ENCODE data around the gene TMEM205.

TMEM205 gene

GRCh38 chr19:11346104-11346940 lies at the start of gene TMEM205, which contains the start of gene CCDC159:
Gene TMEM205, minus strand, starts transcription at chr19:11346268. Its CDS starts 649 bp downstream, at chr19:11345619.
Gene CCDC159, plus strand, starts transcription at chr19:11346519. Its CDS starts 88 bp downstream, at chr19:11346607.
- no peaks in the 10 kb centered on the region for H3K27me3 ChIP-seq
- peak in 8 of 11 experiments; percentile 48 to 90 (median 73); a peak in 13 of 22 replicates for TF ChIP-seq Cebpa-rat (IDR thresholded peaks at IDR 0.05)
- H3K4me1 ChIP-seq = peaks cover 38 to 55% (median 48%) of the 10 kb centered on the region in 10 experiments
- peaks cover 4 to 18% (median 9%) of the 10 kb centered on the region in 11 experiments; a peak in 19 of 22 replicates for H3K9me3 ChIP-seq (replicated peaks in 1 of 11)
- H3K36me3 ChIP-seq = peaks cover 4 to 29% (median 14%) of the 10 kb centered on the region in 11 experiments; a peak in 20 of 22 replicates
- H3K4me2 ChIP-seq = peak within 1 kb of the TSS; percentile 89 to 98 (median 96)
- H4K20me1 ChIP-seq = no peaks in the 10 kb centered on the region
- peak within 1 kb of the TSS; percentile 77 to 92 (median 88) for H3K9ac ChIP-seq
- H3K27ac ChIP-seq = peak within 1 kb of the TSS; percentile 60 to 93 (median 86); a peak in 21 of 22 replicates
- peak within 1 kb of the TSS; percentile 72 to 89 (median 80) for H3K4me3 ChIP-seq

- H3K9me3 ChIP-seq (replicated peaks in 1 of 11) = peaks cover 4 to 12% (median 10%) of the 10 kb centered on the region in 11 experiments; a peak in 19 of 22 replicates
- H3K9ac ChIP-seq = no peak overlapping the region
- H3K4me2 ChIP-seq = no peak overlapping the region
- no peak for TF ChIP-seq Cebpa-rat (IDR thresholded peaks at IDR 0.05)
- H3K27me3 ChIP-seq = no peaks in the 10 kb centered on the region
- no peaks in the 10 kb centered on the region for H3K36me3 ChIP-seq
- peaks cover 13 to 17% (median 15%) of the 10 kb centered on the region in 10 experiments for H3K4me1 ChIP-seq
- H3K27ac ChIP-seq = no peak overlapping the region
- no peaks in the 10 kb centered on the region for H4K20me1 ChIP-seq
- no peak overlapping the region for H3K4me3 ChIP-seq
Measured at GRCh38 chr19:11390933-11391680, 45.0 kb upstream of the TMEM205 start.

GRCh38 chr19:11390359-11390758 lies 44.3 kb upstream of the TMEM205 start:
- Histone ChIP-seq H3K36me3 (no peaks in the 10 kb centered on the region), H3K9me3 (replicated peaks in 1 of 11) (peaks cover 4 to 12% (median 10%) of the 10 kb centered on the region in 11 experiments; a peak in 19 of 22 replicates), H3K27ac (no peak overlapping the region), H3K4me1 (peaks cover 13 to 17% (median 15%) of the 10 kb centered on the region in 10 experiments), H4K20me1 (no peaks in the 10 kb centered on the region), H3K4me3 (no peak overlapping the region), H3K27me3 (no peaks in the 10 kb centered on the region), H3K4me2 (no peak overlapping the region), H3K9ac (no peak overlapping the region)
- no peak for TF ChIP-seq Cebpa-rat (IDR thresholded peaks at IDR 0.05)

GRCh38 chr19:11387162-11388034 lies 41.3 kb upstream of the TMEM205 start:
- Histone ChIP-seq H3K4me3 (no peak overlapping the region), H3K27ac (peak overlapping the region in 9 of 11 experiments; percentile 0 to 57 (median 38); a peak in 9 of 22 replicates), H3K27me3 (peaks cover 0 to 16% (median 8%) of the 10 kb centered on the region in 11 experiments; a peak in 11 of 22 replicates), H3K9me3 (replicated peaks in 1 of 11) (peaks cover 4 to 12% (median 10%) of the 10 kb centered on the region in 11 experiments; a peak in 19 of 22 replicates), H3K4me2 (peak overlapping the region; percentile 40 to 77 (median 71)), H3K9ac (peak overlapping the region in 6 of 11 experiments; percentile 11 to 56 (median 20); a peak in 3 of 22 replicates), H3K36me3 (no peaks in the 10 kb centered on the region), H3K4me1 (peaks cover 17 to 43% (median 40%) of the 10 kb centered on the region in 10 experiments), H4K20me1 (no peaks in the 10 kb centered on the region)
- TF ChIP-seq Cebpa-rat (IDR thresholded peaks at IDR 0.05) = no peak

GRCh38 chr19:11384778-11385129 lies 38.7 kb upstream of the TMEM205 start:
- Histone ChIP-seq H3K4me2 (peak overlapping the region in 9 of 11 experiments; percentile 86 to 100 (median 98); a peak in 16 of 22 replicates), H3K9ac (no peak overlapping the region; a peak in 1 of 22 replicates), H3K4me1 (peaks cover 35 to 64% (median 57%) of the 10 kb centered on the region in 10 experiments), H3K27me3 (peaks cover 0 to 16% (median 8%) of the 10 kb centered on the region in 11 experiments; a peak in 11 of 22 replicates), H3K36me3 (0 out of 22 replicates have a peak, but pooled peaks cover 0 to 4% (median 0%) of the 10 kb centered on the region in 11 experiments), H3K9me3 (replicated peaks in 1 of 11) (no peaks in the 10 kb centered on the region), H3K4me3 (no peak overlapping the region), H3K27ac (no peak overlapping the region; a peak in 1 of 22 replicates), H4K20me1 (peaks cover 0 to 8% (median 0%) of the 10 kb centered on the region in 11 experiments; a peak in 4 of 22 replicates)
- no peak for TF ChIP-seq Cebpa-rat (IDR thresholded peaks at IDR 0.05)

GRCh38 chr19:11383706-11384048 lies 37.6 kb upstream of the TMEM205 start:
- H3K9me3 ChIP-seq (replicated peaks in 1 of 11) = no peaks in the 10 kb centered on the region
- H3K27ac ChIP-seq = peak overlapping the region in 10 of 11 experiments; percentile 39 to 70 (median 63); a peak in 19 of 22 replicates
- peaks cover 0 to 8% (median 0%) of the 10 kb centered on the region in 11 experiments; a peak in 1 of 22 replicates for H3K36me3 ChIP-seq
- H3K9ac ChIP-seq = peak overlapping the region; percentile 56 to 80 (median 77)
- peak overlapping the region; percentile 57 to 77 (median 66) for H3K4me3 ChIP-seq
- peaks cover 0 to 16% (median 8%) of the 10 kb centered on the region in 11 experiments; a peak in 11 of 22 replicates for H3K27me3 ChIP-seq
- H3K4me2 ChIP-seq = peak overlapping the region; percentile 86 to 100 (median 98)
- no peak for TF ChIP-seq Cebpa-rat (IDR thresholded peaks at IDR 0.05)
- H3K4me1 ChIP-seq = peaks cover 38 to 73% (median 60%) of the 10 kb centered on the region in 10 experiments
- H4K20me1 ChIP-seq = peaks cover 0 to 8% (median 0%) of the 10 kb centered on the region in 11 experiments; a peak in 4 of 22 replicates

GRCh38 chr19:11382898-11383705 lies 37.0 kb upstream of the TMEM205 start:
- H4K20me1 ChIP-seq = peaks cover 0 to 8% (median 0%) of the 10 kb centered on the region in 11 experiments; a peak in 4 of 22 replicates
- peak overlapping the region; percentile 13 to 70 (median 63); a peak in 20 of 22 replicates for H3K27ac ChIP-seq
- H3K4me2 ChIP-seq = peak overlapping the region; percentile 86 to 100 (median 98)
- H3K27me3 ChIP-seq = peaks cover 0 to 16% (median 8%) of the 10 kb centered on the region in 11 experiments; a peak in 11 of 22 replicates
- peaks cover 44 to 79% (median 66%) of the 10 kb centered on the region in 10 experiments for H3K4me1 ChIP-seq
- H3K9ac ChIP-seq = peak overlapping the region; percentile 56 to 80 (median 77)
- H3K36me3 ChIP-seq = peaks cover 0 to 14% (median 0%) of the 10 kb centered on the region in 11 experiments; a peak in 2 of 22 replicates
- no peaks in the 10 kb centered on the region for H3K9me3 ChIP-seq (replicated peaks in 1 of 11)
- H3K4me3 ChIP-seq = peak overlapping the region; percentile 57 to 77 (median 66)
- TF ChIP-seq Cebpa-rat (IDR thresholded peaks at IDR 0.05) = no peak
